NCI-H1092 treated with DMSO at 0.1 percent for 48 hours (cell line): ENCODE measurements around the gene PLA2G6.
"Not testable (repeated sequence)": the region's sequence is repeated elsewhere in the genome, so short reads cannot be mapped to it uniquely, and the experiment has no call there.

ENCODE experiments used
- DNase-seq: peaks from one replicate; lab custom pipeline; 2025; lab: John Stamatoyannopoulos, UW

PLA2G6 gene

DNA sequence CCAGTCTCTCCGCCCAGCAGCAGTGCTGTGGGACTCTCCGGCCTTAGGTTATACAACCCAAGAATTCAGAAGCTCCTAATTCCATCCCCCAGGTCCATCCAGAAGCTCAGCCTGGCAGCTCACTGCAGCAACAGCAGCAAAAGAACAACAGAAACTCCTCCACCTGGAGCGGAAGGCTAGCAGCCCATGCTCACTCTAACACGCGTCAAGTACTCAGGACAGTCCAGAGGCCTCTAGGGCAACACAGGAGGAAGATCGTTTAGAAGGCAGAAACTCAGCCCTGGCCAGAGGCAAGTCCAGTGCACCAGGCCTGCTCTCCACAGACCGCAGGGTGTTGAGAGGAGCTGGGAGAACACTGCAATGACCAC is 17.1 kb downstream of the PLA2G6 start:
- DNase-seq = no peak

DNA sequence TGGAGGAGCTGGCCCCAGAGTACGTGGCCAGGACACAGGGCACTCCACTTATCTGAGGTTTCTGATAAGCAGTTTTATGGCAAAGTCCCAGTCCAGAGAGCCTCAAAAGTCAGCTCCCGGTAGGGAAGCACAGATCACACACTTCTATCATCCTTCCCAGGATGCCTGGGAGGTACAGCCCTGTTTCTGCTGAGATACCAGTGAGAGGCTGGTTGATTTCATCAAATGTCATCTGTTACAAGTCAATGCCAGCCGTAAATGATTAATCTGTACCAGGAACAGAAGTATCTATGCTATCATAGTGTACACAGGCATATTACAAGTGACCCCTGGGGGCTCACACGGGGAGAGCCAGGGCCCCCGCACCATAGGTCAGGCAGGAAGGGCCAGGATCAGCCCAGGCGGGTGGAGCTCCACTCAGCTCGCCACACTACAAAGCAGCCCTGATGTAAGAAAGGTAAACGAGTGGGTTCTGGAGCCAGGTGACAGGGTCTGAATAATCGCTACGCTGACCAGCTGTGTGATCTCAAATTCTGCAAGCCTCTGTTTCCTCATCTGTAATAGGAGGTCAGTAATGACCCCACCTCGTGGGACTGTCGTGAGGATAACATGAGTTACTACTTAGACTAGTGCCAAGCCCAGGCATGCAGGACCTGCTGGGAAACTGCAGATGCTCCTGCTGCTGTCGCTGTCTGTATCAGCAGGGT is 17.6 kb downstream of the PLA2G6 start:
- DNase-seq = no peak

DNA sequence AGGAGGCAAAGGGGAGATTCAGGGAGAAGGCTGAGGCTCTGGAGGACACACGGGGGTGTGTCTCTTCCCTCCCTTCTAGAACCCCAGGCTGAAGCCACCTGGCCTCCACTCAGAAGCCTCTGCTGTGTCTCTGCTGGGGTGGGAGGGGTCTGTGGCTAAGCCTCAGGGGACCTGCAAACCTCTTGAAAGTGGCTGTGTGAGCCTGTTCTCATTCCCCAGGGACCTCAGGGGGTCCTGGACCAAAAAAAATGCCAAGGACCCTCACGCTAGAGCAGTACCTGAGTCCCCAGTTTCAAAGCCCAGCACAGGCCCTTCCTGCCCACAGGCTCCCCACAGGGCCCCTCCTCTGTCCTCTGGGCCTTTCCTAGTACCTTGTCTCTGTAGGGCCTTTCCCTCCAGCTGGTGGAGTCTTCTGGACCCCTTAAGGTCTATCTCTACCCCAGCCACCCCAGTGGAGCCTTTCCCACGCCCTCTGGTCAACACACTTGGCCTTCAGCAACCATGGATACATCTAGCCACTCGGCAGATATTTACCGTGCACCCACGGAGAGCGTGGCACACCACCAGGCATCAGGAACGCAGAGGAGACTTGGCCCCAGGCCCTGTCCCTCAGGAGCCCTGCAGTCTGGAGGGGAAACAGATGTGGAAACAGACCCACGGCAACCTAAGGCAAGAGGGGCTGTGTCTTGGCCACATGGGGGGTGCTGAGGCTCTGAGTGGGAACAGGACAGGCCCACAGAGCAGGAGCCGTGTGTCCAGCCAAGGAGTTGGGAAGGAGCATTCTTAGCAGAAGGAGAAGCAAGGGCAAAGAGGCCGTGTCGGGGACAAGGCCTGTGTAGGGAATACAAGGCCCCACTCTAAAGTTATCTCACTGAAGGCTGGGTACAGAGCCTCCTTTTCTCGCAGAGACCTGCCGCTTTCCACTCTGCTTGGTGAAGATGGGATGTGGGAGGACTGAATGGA is 18.5 kb downstream of the PLA2G6 start:
- no peak for DNase-seq

DNA sequence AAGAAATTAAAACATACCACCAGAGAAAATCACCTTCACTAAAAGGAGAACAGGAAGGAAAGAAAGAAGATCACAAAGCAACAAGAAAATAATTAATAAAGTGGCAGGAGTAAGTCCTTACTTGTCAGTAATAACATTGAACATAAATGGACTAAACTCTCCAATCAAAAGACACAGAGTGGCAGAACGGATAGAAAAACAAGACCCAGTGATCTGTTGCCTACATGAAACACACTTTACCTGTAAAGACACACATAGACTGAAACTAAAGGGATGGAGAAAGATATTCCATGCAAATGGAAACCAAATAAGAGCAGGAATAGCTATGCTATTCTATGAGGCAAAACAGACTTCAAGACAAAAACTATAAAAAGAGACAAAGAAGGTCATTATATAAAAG is 25.9 kb downstream of the PLA2G6 start:
- DNase-seq = no peak

DNA sequence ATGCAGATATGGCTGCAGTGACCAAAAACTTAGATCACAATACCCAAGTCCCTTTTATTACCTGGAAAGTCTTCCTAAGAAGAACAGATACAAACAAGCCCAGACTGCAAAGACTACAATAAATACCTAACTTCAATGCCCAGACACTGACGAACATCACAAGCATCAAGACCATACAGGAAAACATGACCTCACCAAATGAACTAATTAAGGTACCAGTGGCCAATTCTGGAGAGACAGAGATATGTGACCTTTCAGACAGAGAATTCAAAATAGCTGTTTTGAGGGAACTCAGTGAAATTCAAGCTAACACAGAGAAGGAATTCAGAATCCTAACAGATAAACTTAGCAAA is 27.1 kb downstream of the PLA2G6 start:
- DNase-seq = not testable (repeated sequence)

DNA sequence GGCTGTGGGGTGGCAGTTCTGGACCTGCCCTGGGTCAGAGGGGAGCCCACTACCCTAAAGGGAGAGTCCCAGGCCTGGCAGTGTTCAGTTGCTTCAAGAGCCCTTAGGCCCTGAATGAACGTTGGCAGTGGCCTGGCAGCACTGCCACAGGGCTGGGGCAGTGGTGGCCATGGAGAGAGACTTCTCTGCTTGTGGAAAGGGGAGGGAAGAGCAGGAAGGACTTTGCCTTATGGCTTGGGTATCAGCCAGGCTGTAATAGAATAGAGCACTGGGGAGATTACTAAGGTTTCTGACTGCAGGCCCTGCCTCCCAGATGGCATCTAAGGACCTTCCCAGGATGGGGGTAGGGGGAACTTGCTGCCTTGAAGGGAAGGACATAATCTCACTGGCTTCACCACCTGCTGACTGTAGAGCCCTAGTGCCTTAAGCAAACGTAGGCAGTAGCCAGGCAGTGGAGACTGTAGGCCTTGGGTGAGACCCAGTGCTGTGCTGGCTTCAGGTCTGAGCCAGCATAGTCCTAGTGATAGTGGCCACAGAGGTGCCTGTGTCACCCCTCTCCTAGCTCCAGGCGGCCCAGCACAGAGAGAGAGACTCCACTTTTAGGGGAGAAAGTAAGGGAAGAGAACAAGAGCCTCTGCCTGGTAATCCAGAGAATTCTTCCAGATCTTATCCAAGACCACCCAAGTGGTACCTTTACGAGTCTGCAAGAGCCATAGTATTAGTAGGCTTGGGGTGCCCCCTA is 27.6 kb downstream of the PLA2G6 start:
- no peak for DNase-seq

DNA sequence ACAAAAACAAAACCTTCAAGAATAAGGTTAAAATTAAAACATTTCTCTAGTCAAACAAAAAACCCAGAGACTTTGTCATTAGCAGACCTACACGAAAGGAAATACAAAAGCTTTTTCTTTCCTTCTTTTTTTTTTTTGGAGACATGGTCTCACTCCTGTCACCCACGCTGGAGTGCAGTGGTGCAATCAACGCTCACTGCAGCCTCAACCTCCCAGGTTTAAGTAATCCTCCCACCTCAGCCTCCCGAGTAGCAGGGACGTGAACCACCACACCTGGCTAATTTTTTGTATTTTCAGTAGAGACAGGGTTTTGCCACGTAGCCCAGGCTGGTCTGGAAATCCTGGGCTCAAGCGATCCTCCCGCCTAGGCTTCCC is 30.5 kb downstream of the PLA2G6 start:
- no peak for DNase-seq

DNA sequence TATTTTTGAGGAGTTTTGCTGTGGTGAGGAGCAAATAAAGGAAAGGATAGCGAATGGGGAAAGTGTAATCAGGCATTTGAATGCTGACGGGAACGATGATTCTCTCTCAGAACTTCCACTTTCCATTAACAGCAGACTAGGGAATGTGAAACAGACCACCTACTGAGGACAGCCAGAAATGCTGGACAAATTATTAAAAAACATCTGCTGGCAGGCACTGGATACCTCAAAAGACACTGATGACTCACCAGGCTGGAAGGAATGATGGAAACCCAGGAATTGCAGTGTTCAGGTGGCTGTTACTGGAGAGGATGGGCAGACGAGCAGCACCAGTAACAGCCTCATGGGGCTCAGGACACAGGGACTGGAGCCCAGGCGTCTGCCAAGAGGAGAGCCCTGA is 33.4 kb downstream of the PLA2G6 start:
- no peak for DNase-seq

DNA sequence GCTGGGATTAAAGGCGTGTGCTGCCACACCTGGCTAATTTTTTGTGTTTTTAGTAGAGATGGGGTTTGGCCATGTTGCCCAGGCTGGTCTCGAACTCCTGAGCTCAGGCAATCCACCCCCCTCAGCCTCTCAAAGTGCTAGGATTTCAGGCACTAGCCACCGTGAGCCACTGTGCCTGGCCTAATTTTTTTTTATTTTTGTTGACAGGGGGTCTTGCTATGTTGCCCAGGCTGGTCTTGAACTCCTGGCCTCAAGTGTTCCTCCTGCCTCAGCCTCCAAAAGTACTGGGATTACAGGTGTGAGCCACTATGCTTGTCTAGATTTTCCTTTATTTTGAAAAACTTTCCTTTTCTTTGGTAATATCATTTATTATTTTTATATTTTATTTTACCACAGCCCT is 35.5 kb downstream of the PLA2G6 start:
- DNase-seq = not testable (repeated sequence)

DNA sequence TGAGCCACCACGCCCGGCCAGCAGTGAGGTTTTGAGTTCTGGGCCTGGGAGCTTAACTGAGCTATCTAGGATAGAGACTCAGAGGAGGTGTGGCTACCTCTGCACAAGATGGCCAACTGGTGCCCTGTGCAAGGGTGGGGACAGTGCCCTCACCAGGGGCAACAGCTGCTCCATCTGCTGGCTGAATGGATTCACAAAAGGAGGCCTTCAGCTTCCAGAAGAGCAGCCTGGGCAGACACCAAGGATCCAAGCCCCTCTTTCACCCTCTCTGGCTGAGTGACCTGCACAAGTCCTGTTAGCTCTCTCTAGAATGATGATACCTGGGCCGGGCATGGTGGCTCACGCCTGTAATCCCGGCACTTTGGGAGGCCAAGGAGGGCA is 37.6 kb downstream of the PLA2G6 start:
- DNase-seq = no peak

DNA sequence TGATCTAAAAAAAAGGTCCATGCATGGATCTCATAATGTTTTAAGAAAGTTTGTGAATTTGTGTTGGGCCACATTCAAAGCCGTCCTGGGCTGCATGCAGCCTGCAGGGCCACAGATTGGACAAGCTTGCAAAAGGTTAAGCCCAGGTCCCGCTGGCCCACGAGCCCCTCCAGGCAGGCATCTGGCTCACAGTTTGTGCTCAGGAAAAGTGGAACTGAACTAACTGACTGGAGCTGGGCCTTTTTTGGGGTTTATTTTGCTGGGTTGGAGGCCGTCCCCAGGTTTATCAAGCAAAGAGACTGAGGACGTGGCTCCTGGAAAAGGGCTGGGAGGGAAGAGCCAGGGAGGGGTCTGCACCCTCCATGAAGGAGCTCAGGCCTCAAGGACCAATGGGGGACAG is 39.0 kb downstream of the PLA2G6 start:
- DNase-seq = no peak

DNA sequence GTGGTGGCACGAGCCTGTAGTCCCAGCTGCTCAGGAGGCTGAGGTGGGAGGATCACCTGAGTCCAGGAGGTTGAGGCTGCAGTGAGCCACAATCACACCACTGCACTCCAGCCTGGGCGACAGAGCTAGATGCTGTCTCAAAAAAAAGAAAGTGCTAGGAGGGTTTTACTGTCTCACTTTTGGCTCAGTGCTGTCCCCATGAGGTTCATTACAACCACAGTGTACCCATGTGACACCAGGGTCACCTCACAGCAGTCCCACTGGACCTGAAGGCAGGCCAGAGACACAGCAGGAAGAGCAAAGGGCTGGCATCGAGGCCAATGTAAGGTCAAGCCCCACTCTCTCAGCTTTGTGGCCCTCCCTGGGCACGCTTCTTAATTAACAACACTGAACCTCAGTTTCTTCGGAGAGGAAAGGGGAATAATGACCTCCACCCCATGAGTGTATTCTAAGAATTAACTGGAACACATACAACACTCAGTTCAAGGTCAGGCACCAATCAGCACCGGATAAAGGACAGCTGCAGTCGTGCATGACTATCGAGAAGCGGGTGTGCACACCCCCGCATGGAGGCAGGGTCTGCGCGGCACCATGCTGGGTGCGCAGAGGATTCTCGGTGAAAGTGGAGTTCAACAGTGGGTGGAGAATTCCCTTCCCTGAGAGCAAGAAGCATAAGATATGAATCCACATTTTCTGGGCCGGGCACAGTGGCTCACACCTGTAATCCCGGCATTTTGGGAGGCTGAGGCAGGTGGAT is 40.2 kb downstream of the PLA2G6 start:
- DNase-seq = no peak

DNA sequence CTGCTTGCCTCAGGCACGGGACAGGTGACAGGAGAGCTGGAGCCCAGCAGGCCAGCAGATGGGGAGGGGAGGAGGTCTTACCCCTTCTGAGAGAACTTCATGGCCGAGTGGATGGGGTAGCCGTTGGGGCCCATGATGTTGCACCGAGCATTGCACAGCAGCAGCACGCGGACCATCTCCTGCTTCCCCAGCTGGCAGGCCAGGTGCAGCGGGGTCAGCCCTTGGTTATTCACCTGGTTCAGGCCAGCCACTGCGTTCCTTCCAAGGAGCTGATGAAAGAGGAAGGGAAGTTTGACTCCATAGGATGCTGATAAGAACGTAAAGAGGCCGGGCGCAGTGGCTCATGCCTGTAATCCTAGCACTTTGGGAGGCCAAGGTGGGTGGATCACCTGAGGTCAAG is 41.7 kb downstream of the PLA2G6 start:
- no peak for DNase-seq

DNA sequence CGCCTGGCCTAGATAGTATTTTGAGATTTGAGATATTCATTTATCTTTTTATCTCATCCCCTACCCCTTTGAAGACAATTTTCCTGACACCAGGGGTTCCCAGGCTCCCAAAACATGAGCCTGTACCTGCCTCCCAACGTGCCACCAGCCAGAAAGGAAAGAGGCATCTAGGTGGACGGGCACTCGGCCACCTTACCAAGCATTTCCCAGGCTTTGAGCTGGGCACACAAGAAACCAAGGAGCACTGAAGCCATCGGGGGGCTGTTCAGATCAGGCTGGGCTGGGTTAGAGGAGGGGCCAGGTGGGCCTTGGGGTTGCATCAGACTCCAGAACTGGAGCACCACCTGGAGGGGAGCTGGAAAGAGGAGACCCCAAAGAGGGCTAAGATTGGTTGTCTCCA is 42.7 kb downstream of the PLA2G6 start:
- DNase-seq = no peak

DNA sequence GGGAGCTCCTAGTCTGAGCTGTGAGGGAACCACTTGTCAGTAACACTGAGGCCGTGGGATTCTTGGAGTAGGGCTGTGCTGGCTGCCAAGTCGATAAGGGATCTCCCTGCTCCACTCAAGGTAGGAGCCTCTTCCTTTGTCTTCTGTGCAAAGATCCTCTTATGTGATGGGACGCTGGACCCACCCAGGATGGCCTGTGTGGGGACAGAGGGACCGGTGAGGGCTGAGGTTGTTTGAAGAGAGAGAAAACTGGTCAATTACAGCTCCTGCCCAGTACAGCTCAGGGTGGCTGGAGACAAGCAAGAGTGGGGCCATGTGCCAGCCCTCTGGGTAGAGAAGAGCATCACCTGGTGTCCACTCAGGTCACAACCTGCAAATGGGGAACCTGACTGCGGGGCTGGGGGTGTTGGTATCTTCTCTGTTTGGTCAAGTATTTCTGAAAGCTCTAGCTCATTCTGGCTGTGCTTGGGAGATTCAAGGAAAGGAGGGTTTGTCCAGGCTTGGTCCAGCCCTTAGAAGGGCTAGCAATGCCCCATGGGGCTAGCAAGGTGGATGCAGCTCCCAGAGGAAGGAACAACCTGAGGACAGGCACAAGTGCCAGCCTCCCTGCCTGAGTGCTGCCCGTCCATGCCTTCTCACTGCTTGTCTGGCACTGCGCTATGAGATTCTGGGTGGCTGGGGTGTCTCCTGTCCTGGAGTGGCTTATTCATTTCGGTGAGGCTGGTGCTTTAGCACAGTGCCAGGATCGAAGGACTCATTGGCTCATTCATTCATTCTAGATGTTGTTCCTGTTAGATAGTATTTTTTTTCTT is 43.5 kb downstream of the PLA2G6 start:
- no peak for DNase-seq

DNA sequence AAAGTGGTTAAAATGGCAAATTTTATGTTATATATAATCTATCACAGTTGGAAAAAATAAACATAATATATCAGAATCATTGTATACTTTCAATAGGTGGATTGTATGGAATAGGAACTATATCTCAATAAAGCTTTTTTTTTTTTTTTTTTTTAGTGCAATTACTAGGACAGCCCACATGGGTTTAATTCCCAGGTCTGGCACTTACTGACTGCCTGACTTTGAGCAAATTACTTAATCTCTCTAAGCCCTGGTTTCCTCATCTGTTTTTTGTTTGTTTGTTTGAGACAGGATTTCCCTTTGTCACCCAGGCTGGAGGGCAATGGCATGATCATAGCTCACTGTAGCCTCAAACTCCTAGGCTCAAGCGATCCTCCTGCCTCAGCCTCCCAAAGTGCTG is 45.0 kb downstream of the PLA2G6 start:
- no peak for DNase-seq

DNA sequence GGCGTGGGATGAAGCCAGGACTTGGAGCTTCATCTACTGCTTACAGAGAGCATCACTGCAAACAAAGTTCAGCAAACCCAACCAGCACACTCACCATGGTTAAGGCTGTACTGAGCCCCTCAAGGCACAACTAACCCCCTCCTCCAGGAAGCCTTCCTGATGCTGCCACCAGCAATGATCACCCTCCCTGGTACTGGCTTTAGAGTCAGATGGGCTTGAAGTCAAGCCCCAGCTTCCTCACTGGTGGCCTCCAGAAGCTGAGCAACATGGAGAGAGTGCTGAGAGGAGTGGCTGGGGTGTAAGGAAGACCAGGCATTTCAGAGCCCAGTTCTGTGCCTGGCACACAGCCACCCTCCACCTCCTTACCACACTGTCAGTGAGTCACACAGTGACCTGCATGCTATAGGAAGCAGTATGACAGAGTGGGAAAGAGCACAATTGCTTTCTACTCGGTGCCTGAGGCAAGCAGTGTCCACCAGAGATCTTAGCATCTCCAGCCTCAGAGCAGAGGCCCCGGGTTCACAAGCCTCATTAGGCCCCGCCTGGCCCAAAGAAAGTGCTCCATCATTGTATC is 46.4 kb downstream of the PLA2G6 start:
- DNase-seq = no peak

DNA sequence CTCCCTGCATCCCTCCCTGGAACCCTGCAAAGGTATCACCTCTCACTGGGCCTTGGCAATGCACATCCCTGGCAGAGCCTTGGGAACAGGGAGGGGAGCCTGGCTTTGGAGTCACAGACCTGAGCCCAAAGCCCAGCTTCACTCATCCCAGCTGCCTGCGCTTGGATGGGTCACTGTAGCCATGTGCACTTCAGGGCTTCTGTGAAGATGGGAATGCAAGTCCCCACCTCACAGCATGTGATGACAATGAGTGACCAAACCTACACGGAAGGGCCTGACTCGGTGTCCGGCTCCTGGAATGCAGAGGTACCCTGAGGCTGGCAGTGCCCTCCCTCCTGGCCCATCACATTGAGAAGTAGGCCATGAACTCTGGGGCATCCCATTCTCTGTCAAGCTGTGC is 48.3 kb downstream of the PLA2G6 start:
- DNase-seq = no peak

DNA sequence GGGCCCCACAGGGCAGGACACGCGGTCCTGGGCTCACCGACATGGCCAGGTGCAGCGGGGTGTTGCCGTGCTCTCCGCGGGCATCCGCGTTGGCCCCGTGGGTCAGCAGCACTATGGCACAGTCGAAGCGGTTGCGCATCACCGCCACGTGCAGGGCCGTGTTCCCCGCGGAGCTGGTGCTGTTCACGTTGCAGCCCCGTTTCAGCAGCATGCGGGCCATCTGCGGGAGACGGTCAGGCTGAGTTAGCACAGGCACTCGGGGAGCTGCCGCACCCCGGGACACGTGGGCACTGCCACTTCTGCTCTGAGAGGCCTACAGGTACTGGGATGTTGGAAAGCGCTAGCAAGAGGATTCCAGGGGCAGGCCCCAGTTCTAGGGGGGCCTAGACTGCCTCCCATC is 48.8 kb downstream of the PLA2G6 start:
- DNase-seq = no peak

DNA sequence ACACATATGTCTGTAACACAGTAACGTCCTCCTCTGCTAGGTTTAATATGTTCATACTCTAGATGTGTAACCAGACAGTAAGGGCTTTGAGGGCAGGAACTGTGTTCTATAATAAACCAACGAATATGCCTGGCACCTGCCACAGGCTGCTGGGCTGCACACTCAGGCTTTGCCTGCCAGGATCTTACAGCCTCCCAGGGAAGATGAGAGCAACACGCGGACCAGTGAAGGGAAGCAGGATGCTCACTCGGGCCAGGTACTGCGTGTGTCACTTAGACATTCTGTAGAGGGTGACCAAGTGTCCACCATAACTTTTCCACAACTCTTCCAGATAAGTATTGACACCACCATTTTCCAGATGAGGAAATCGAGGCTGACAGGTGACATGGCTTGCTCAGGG is 49.5 kb downstream of the PLA2G6 start:
- DNase-seq = no peak

DNA sequence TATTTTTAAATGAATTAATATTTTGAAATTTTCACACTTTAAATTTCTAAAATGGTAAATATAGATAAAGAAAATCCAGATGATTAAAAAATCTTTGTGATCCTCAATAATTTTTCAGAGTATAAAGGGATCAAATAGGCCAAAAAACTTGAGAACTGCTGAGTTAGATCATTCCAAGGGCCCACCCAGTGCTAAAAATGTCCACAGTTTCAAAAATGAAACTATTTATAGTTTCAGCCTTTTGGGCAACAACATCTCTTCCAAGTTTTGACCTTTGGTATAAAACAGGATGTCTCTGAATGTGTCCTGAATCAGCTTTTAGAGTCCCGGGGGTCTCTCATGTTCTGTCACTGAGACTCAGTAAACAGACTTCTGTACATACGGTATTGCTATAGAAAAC is 50.2 kb downstream of the PLA2G6 start:
- no peak for DNase-seq
